Stimulated activated CD8-positive, alpha-beta memory T cell treated with anti-CD3 and anti-CD28 coated beads, Interleukin-15, amount 100 ng/mL, for 24 hours (primary cell): ENCODE results near the gene RAI1.
A peak's percentile ranks its signal among the peaks of the same experiment; 100 is the strongest.
"Not testable (repeated sequence)": the region's sequence is repeated elsewhere in the genome, so short reads cannot be mapped to it uniquely, and the experiment has no call there.

Experiments used
- DNase-seq: peaks from one replicate; pipeline ENCODE4 v3.0.0-alpha.2; 2020; ENCODE audit warnings: low read depth

RAI1 gene

DNA sequence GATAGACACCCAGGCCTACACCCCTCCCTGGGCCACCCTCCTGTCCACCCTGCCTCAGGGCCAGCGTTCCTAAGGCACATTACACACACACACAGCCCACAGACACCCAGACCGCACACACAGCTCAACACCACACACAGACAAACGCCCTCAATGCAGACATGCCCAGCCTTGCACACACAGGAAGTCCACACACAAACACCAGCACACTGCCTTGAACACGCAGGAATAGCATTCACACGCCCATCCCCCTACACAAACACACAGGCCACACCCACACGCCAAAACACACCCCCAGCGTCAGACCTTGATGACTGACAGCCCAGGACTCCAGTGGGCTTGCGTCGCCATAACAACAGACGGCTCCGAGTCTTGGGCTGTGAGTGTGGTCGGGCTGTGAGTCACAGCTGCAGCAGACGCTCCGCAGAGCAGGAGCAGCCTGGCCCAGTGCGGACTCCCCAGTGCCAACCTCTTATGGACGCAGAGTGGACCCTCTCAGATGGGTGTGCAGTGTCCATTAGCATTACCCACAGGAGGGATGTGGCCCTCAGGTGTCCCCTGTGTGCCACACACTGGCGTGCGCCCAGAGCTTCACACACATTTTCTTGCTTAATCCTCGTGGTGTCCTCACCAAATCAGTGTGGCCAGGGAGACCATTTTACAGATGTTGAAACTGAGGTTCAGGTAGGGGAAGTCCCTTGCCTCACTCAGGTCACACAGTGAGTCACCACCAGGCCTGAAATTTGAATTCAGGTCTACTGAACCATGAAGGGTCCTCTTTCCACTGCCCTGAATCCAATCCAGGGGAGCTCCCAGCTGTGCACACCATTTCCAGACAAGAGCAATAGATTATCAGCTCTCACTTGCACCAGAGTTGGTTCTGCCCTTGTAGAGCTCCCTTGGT lies 17.8 kb upstream of the RAI1 start:
- DNase-seq, result peak; percentile 42

DNA sequence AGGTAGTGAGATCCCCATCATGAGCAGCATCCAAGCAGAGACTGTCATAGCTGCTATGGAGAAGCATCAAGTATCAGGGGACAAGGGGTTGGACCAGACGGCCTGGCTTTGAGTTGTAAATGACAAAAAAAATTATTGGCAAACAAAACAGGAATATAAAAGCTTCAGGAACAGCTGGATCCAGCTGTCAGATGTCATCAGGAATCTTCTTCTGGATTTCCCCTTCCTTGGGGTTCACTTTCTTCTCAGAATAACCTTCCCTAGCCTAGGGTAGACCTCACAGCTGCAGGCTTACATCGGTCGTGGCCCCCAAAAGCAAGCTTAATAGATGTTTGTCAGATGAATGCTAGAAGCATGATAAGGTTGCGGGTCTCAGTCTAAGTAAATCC lies 17.2 kb upstream of the RAI1 start:
- no peak for DNase-seq

DNA sequence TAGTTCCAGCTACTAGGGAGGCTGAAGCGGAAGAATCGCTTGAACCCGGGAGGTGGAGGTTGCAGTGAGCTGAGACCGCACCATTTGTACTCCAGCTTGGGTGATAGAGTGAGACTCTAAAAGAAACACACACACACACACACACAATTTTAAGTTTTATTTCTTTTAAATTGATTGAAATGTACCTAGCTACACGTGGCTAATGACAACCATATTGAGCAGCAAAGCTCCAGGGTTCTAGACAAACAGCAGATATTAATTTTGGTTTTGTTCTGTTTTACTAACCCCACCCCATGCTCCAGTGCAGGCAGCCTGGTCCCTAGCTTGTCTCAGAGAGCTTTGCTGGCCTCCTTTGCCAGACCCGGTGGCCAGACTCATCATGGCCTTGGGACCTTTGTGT lies 16.0 kb upstream of the RAI1 start:
- DNase-seq, result no peak

DNA sequence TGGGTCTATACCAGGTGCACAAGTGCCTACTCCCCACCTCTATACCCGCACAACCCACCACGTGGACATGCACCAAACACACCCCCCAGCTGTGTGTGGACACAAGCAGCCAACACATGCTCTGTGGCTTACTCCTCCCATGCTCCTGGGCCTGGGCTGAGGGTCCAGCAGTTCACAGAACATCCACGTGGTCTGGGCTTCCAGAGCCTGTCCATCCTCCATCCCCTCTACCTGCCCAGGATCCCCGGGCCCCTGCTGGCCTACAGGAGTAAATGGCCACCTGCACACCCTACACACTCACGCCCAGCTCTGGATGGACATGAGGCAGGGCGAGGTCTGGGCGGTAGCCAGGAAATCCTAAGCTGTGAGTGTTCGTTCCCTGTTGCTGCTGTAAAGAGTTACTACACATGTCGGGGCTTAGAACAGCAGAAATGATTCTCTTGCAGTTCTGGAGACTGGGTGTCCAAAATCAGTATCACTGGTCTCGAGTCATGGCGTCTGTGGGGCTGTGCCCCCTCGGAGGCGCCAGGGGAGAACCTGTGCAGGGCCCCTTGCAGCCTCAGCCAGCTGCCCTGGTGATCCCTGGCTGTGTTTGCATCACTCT lies 15.0 kb upstream of the RAI1 start:
- no peak for DNase-seq

DNA sequence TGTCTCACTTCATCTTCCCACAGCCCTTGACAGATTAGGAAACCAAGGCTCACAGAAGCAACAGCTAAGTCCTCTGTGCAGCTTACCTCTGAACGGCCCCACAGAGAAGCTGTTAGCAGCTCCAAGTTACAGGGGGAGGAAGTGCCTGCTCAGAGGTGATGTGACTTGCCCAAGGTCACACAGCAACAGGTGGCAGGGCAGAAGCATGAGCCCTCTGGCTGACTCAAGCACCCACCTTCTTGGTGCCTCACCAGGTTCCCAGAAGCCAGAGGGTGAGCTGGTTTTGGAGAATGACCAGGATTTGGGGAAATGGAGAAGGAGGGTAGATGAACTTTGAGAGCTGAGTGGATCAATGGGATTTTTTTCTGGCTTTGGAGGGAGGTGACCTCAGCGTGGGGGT lies 14.0 kb upstream of the RAI1 start:
- no peak for DNase-seq

DNA sequence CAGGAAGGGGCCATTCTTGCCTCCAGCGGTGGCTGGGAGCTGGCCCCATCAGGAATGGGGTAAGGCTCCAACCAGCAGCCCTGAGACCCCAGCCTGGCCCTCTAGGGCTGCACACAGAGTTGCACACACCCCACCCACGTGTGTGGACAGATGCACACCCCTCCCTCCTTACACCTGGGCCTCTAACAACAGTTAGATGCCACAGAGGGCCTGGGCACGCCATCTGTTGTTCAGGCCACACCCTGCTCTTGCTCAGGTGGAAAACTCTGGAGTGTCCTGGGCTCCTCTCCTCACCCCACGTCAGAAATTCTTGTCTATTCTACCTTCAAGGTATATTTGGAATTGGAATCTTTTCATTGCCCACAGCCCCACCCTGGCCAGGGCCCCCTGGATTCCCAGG lies 13.3 kb upstream of the RAI1 start:
- DNase-seq, result no peak

DNA sequence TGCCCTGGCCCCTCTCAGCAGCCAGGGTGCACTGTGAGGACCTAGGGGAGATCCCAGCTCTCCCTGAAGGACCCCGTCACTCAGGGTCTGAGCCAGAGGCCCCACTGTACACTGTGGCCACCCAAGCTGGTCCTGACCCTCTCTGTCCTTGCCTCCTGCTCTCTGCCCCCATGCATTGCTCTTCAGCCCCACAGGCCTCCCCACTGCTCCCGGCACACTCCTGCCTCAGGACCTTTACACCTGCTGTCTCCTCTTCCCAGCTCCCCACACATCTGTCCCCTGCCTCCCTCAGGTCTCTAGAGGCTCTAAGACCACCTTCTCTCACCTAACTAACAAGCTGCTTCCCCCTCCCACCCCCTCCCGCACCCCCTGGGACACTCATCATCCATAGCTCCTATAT lies 12.9 kb upstream of the RAI1 start:
- no peak for DNase-seq

DNA sequence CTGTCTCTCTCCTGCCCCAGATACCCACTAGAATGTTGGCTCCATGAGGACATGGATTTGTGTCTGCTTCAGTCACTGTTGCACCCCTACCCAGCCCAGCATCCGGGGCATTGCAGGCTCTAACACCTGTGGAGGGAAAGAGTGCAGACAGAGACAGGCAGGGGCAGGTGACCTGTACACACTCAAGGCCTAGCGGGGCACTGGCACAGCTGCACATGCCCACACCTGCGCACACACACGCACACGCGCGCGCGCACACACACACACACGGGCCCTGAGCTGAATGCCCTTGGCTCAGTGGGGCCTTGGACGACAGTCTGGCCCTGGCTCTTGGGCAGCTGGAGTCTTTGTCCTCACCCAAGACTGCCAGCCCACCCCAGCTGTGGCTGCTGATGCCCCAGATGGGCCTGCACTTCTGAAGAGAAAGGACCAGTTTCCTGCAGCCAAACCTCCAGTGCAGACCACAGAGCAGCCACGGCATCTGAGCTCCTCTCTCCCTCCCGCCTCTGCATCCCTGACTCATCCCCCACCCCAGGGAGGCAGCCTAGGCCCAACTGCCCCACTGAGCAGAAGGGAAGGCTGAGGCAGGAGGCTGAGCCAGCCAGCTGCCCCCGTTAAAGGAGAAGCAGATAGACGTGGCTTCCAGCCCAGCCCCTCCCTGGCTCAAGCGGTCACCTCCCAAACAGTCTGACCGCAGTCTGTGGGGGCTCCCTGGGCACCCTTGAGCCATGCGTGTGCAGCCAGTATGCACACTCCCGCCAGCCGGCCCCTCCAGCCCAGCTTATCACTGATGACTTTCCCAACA lies 12.3 kb upstream of the RAI1 start:
- DNase-seq, result no peak

DNA sequence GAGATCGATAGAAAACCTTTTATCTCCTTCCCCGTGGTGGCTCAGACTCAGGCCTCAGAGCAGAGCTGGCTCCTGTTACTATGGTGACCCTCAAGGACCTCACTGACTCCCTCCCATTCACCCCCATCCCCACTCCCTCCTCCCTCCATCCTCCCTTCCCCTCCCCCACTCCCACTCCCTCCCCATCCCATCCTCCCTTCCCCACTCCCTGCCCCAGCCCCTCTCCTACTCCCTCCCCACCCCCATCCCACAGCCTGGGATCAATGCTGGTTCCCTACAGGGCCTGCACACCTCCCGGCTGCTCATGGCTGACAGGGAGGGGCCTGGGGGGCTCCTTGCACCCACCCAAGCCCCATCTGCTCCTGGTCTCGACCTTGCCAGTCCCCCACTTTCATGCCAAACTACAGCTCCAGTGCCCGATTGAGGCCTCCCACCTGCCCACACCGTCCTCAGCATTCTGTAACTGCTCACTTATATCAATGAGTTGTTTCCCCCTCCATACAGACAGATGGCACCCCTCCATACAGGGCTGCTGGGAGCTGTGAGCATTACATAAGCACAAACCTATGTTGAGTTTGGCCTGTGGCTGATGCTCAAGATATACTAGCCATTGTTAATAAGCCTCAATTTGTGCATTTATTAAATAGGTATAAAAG lies 11.6 kb upstream of the RAI1 start:
- DNase-seq, result no peak

DNA sequence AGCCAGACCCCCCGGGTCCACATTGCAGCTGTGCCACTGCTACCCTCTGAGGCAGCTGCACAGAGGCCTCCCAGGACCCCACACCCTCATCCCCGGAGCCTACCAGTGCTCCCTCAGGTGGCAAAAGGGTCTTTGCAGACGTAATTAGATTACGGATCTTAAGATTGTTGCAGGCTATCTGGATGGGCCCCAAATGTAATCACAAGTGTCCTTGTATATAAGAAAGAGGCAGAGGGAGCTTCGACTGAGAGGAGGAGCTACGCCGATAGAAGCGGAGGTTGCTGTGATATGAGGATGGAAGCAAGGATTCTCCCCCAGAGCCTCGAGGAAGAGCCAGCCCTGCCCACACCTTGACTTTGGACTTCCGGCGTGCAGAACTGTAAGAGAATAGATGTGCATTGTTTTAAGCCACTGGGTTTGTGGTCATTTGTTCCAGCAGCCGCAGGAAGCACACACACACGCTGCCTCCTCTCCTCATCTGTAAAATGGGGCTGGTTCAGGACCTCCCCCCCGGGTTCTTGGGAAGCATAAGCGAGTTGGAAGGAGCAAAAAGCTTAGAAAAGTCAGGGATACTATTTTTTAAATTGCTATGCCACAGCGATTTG lies 10.5 kb upstream of the RAI1 start:
- no peak for DNase-seq

DNA sequence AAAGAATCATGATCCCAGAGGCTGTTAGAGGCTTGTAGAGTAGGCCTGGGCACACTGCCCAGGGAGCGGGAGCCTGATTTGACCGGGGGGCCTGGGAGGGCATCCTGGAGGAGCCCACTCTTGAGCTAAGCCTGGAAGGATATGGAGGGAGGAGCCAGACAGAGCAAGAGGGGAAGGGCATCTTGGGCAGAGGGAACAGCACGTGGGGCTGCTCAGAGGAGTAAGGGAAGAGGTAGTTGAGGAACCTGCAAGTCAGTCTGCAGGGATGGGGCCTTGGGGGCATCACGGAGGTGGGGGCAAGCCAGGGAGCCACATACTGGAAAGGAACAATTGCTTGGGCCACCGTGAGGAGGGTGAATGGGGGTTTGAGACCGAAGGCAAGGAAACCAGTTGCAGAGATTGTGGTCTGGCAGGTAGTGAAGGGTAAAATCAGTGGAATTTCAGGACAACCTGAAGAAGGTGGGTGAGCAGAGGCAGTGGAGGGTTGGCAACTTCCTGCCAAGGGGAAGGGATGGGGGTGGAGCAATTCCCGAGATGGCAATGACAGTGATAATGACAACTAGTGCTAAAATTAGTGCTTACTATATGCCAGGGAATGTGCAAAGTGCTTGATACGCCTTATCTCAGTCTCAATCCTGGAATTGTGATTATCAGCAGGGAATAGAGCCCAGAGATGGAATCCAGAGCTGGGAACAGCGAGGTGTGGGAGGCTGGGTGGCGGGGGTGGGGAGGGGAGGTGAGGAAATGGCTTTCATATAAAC lies 9.7 kb upstream of the RAI1 start:
- DNase-seq, result no peak

DNA sequence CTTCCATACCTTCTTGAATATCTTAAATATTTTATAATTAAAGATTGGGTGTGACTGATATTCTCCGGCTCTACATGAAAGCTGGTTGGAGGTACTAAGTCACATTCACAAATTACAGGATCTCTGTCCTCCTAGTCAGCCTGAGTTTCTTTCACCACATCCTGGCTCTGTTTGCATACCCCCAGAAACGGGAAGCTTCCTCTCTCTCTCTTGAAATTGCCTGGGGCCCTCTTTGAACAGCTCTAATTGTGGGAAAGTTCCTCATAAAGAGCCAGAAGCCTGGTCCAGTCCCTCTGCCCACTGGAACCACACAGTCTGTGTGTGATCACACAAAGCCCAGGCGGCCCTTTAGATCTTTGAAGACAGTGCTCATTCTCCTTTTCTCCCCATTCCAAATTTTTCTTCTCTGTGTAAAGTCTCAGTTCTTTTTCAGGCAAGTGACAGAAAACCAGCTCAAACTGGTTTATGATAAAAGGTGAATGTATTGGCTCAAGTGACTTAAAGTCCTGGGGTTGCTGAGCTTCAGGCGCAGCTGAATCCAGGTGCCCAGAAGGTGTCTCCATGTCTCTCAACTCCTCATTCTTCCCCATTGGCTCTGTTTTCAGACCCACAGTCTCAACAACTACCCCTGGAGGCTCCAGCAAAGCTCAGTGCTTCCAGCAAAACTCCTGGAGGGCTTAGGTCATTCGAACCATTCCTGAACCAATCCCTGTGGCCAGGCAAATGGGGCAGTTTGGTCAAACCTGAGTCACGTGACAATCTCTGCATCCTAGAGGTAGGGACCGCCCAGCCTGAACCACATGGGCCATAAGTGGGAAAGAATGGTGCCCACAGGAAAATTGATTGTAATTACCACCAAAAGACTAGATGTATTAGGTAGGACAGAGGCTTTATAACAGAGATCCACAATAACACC lies 8.5 kb upstream of the RAI1 start:
- DNase-seq, result no peak

DNA sequence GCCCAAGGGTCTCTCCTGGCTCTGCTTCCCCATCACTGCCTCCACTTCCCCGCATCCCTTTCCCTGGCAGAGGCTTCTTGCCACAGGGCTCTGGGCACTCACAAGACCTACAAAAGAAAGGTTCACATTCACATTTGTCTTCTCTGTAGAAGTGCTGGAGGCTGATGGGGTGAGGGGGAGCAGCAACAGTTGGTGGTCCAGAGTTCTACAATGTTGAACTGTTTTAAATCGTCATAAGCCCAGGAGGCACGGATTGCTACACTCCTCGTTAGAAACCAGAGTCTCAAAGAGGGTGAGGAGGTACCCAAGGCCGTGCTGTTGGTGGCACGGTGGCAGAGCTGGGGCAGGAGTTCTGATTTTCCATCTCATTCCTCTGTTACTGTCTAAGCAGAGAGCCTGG lies 5.8 kb upstream of the RAI1 start:
- no peak for DNase-seq

DNA sequence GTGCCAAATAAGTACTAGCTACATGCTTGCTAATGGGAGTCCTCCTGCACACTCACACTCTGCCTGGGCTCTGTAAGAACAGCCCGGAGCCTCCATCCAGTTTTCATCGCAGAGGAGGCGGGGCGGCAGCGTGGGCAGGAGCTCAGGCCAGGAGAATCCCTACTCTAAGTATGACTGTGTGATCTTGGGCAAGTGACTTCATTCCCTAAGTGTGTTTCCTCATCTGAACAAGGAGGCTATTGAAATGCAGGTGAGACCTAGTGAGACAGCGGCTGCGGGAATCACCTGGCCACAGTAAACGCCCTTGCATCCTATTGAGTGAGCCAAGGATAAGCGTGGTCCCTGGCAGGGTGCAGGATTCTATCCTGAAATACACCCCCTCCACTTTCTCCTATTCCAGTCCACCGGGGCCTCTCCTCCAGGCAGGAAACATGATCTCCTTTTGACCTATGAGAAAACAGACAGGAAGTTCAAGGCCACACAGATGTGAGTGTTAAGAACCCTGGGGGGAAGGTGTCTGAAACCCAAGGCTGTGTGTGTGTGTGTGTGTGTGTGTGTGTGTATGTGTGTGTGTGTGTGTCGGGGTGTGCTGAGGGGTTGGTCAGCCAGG lies 5.2 kb upstream of the RAI1 start:
- DNase-seq, result no peak

DNA sequence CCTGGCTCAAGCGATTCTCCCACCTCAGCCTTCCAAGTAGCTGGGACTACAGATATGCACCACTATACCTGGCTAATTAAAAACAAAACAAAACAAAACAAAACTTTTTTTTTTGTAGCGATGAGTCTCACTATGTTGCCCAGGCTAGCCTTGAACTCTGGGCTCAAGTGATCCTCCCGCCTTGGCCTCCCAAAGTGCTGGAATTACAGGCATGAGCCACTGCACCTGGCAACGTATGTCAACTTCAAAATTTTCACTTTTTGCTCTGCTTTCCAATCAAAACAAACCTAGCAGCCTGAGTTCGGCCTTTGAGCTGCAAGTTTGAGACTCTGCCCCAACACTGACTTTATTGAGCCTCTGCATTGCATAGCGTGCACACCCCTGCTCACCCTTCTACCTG lies 4.5 kb upstream of the RAI1 start:
- no peak for DNase-seq

DNA sequence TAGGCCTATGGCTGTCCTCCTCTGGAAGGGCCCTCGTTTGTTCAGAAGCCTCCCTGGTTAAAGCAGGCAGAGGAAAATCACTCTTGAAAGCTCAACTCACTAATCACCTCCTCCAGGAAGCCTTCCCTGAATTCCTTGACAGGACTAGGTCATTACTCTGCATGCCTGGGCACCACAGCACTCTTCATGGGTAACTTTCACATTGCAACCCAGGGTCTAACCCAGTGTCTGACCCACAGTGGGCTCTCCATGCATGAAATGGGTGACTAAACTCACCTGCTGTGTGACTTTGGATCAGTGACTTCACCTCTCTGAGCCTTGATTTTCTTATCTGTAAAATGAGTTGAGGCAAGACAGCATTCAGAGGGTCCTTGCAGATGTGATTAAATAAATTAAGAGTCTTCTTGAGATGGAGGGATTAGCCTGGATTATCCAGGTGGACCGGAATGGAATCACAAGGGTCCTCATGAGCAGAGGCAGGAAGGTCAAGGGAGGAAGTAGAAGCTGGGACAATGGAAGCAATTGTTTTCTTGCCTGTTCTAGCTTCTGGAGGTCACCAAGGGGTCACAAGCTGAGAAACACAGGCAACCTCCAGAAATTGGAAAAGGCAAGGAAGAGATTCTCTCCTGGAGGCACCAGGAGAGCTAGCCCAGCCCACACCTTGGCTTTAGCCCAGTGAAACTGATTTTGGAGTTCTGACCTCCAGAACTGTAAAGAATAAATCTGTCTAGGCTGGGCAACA lies 3.8 kb upstream of the RAI1 start:
- no peak for DNase-seq

DNA sequence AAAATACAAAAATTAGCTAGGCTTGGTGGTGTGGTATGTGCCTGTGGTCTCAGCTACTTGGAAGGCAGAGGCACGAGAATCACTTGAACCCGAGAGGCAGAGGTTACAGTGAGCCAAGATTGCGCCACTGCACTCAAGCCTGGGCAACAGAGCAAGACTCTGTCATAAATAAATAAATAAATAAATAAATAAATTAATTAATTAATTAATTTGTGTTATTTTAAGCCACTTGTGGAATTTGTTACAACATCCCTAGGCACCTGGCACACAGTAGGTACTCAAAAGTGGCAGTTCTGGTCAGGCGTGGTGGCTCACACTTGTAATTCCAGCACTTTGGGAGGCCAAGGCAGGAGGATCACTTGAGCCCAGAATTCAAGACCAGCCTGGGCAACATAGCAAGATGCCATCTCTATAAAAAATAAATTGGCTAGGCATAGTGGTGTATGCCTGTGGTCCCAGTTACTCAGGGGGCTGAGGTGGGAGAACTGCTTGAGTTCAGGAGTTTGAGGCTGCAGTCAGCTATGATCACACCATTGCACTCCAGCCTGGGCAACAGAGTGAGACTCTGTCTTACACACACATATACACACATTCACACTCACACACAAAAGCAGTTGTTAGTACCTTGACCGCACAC lies 3.1 kb upstream of the RAI1 start:
- DNase-seq, result not testable (repeated sequence)

DNA sequence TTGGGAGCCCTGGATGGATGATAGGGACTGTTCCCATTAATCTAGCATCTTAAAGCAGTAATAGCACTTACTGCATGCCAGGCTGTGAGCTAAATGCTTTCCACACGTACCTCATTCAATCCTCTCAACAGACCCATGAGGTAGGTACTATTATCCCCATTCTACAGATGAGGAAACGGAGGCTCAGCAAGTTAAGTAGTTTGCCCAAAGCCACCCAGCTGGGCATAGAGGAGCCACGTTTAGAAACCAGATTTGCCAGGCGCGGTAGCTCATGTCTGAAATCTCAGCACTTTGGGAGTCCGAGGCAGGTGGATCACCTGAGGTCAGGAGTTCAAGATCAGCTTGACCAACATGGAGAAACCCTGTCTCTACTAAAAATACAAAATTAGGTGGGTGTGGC lies 2.0 kb upstream of the RAI1 start:
- no peak for DNase-seq

DNA sequence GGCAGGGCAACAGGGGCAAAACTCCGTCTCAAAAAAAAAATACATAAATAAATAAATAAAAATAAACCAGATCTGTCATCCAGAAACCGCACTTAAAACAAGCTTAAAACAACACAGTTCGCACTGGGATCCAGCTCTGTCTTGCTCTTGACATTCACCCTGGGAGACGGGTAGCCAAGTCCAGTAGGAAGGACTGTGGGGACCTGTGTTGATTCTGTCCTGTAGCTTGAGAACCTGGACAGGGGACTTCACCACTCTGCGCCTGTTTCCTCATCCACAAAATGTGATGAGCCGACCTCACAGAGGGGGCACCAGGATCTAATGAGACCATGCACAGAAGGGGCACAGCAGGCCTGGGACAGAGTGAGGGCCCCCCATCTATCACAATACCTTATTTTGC lies 1.5 kb upstream of the RAI1 start:
- DNase-seq, result no peak
